Natural killer cell (primary cell): Measurements from ENCODE around the gene AP2A2. TPM values are rescaled to one million over a fixed set of nuclear protein-coding genes. Genes with fewer than 3 reads are reported as not detected.

Source experiments
- ATAC-seq, 3 donors: fragments of 150-1000 bp in 2 of 3; fragments of 200-7000 bp in 1 of 3; cut with Tn5 transposase; 1 replicate in 1 of 3; 2 replicates in 2 of 3; pipeline ENCODE4 v1.10.0; 2021; ENCODE audit warnings: mild to moderate bottlenecking in 2 of 3, moderate library complexity in 2 of 3
- DNase-seq, 2 donors: peaks; one replicate each; pipeline versions ENCODE4 v3.0.0 to v3.0.0-alpha.2; 2013 to 2021; ENCODE audit warnings: mixed read lengths in 1 of 2
- H3K27ac ChIP-seq: one replicate; pipeline ENCODE4 v1.5.1; 2013; ENCODE audit warnings: mild to moderate bottlenecking, low read length
- H3K27me3 ChIP-seq: one replicate; pipeline ENCODE4 v1.6.1; 2013; ENCODE audit warnings: low read length; ENCODE audit not compliant: control insufficient read depth, insufficient read depth
- H3K36me3 ChIP-seq: one replicate; pipeline ENCODE4 v1.6.1; 2013; ENCODE audit warnings: low read length; ENCODE audit not compliant: control insufficient read depth, insufficient read depth
- H3K4me1 ChIP-seq: one replicate; pipeline ENCODE4 v1.6.1; 2013; ENCODE audit warnings: low read length; ENCODE audit not compliant: control insufficient read depth, insufficient read depth
- H3K4me3 ChIP-seq: one replicate; pipeline ENCODE4 v1.5.1; 2013; ENCODE audit warnings: low read length
- H3K9me3 ChIP-seq: one replicate; pipeline ENCODE4 v1.6.1; 2013; ENCODE audit warnings: low read length; ENCODE audit not compliant: control insufficient read depth, insufficient read depth
- H3K27ac Mint-ChIP-seq, 2 donors: one replicate each; pipeline ENCODE4 v1.8.0; 2022; ENCODE audit warnings: mild to moderate bottlenecking in 2 of 2, mixed read lengths in 2 of 2, moderate library complexity in 1 of 2
- H3K27me3 Mint-ChIP-seq, 2 donors: one replicate each; pipeline ENCODE4 v1.8.0; 2022; ENCODE audit warnings: low read depth in 2 of 2, mixed read lengths in 2 of 2
- H3K36me3 Mint-ChIP-seq: one replicate; pipeline ENCODE4 v1.8.0; 2022; ENCODE audit warnings: mixed read lengths
- H3K4me1 Mint-ChIP-seq, 2 donors: one replicate each; pipeline ENCODE4 v1.8.0; 2022; ENCODE audit warnings: mixed read lengths in 2 of 2
- H3K4me3 Mint-ChIP-seq: one replicate; pipeline ENCODE4 v1.8.0; 2022; ENCODE audit warnings: mild to moderate bottlenecking, moderate library complexity, mixed read lengths
- H3K9me3 Mint-ChIP-seq, 2 donors: one replicate each; pipeline ENCODE4 v1.8.0; 2022; ENCODE audit warnings: mixed read lengths in 2 of 2
- CTCF ChIP-seq: fragments of 200-600 bp; IDR thresholded peaks from one replicate; pipeline ENCODE4 v1.8.0; 2022; ENCODE audit warnings: antibody characterized with exemption
- WGBS: methylation state at CpG from one replicate; pipeline ENCODE4 v1.1.7; 2013; ENCODE audit warnings: missing lambda C conversion rate; ENCODE audit not compliant: insufficient coverage; 5-methylcytosine and 5-hydroxymethylcytosine counted together
- intact Hi-C: fragments of 100-400 bp; cut with micrococcal nuclease; formaldehyde crosslinking; loops from one replicate; pipeline ENCODE4 v1.14.2; 2022
- total RNA-seq, 4 donors: library from RNA; stranded (reverse); fragments of 120-200 nt in 1 of 4; gene quantifications; one replicate each; pipeline versions ENCODE4 v1.2.3 to v1.2.4, GENCODE V29; 2013 to 2022

Gene AP2A2
- total RNA-seq, 3 donors from 2014 or later (not counting 1 experiment from before 2014, with no cell fraction given): 57.2 to 120 (median 82.9) TPM

- intact Hi-C loops: no loop called here
- TF ChIP-seq CTCF: no peak
- Histone ChIP-seq H3K9me3 (no peaks in the 10 kb centered on the region), H3K36me3 (no peaks in the 10 kb centered on the region), H3K4me3 (no peak overlapping the region), H3K27me3 (no peaks in the 10 kb centered on the region), H3K4me1 (peaks cover 11% of the 10 kb centered on the region), H3K27ac (no peak overlapping the region)
- no peak overlapping the region for H3K4me3 Mint-ChIP-seq
- DNase-seq (no peak), ATAC-seq (no peak)
- no peaks in the 10 kb centered on the region for H3K36me3 Mint-ChIP-seq
- H3K27me3 Mint-ChIP-seq: no peaks in the 10 kb centered on the region
- H3K9me3 Mint-ChIP-seq: no peaks in the 10 kb centered on the region
- H3K4me1 Mint-ChIP-seq: peaks cover 13 to 14% of the 10 kb centered on the region in 2 donors
- no peak overlapping the region for H3K27ac Mint-ChIP-seq
- 90% methylated on average over 26 of the region's 26 CpGs for WGBS
Measured at GRCh38 chr11:1042626-1043562, 117.2 kb downstream of the AP2A2 start.

- no peak for TF ChIP-seq CTCF
- Mint-ChIP-seq H3K36me3 (no peaks in the 10 kb centered on the region), H3K27ac (no peak overlapping the region), H3K27me3 (no peaks in the 10 kb centered on the region), H3K4me1 (peaks cover 13 to 14% of the 10 kb centered on the region in 2 donors), H3K9me3 (no peaks in the 10 kb centered on the region), H3K4me3 (no peak overlapping the region)
- ATAC-seq (no peak), DNase-seq (no peak)
- 90% methylated on average over 20 of the region's 20 CpGs for WGBS
- Histone ChIP-seq H3K9me3 (no peaks in the 10 kb centered on the region), H3K36me3 (no peaks in the 10 kb centered on the region), H3K4me1 (peaks cover 11% of the 10 kb centered on the region), H3K4me3 (no peak overlapping the region), H3K27ac (no peak overlapping the region), H3K27me3 (no peaks in the 10 kb centered on the region)
- intact Hi-C loops: no loop called here
Measured at GRCh38 chr11:1043563-1044096, 118.0 kb downstream of the AP2A2 start.

- intact Hi-C loops: no loop called here
- Mint-ChIP-seq H3K27ac (no peak overlapping the region), H3K9me3 (no peaks in the 10 kb centered on the region), H3K4me3 (no peak overlapping the region), H3K4me1 (peaks cover 13 to 14% of the 10 kb centered on the region in 2 donors), H3K36me3 (no peaks in the 10 kb centered on the region), H3K27me3 (no peaks in the 10 kb centered on the region)
- TF ChIP-seq CTCF: no peak
- no peaks in the 10 kb centered on the region for H3K36me3 ChIP-seq
- H3K27me3 ChIP-seq: no peaks in the 10 kb centered on the region
- DNase-seq: no peak
- H3K27ac ChIP-seq: no peak overlapping the region
- 69% methylated on average over 5 of the region's 6 CpGs for WGBS
- ATAC-seq: no peak
- no peaks in the 10 kb centered on the region for H3K9me3 ChIP-seq
- peaks cover 11% of the 10 kb centered on the region for H3K4me1 ChIP-seq
- no peak overlapping the region for H3K4me3 ChIP-seq
Measured at GRCh38 chr11:1044160-1044559, 118.5 kb downstream of the AP2A2 start.
